ENCODE results near the gene TMEM109.

DNA sequence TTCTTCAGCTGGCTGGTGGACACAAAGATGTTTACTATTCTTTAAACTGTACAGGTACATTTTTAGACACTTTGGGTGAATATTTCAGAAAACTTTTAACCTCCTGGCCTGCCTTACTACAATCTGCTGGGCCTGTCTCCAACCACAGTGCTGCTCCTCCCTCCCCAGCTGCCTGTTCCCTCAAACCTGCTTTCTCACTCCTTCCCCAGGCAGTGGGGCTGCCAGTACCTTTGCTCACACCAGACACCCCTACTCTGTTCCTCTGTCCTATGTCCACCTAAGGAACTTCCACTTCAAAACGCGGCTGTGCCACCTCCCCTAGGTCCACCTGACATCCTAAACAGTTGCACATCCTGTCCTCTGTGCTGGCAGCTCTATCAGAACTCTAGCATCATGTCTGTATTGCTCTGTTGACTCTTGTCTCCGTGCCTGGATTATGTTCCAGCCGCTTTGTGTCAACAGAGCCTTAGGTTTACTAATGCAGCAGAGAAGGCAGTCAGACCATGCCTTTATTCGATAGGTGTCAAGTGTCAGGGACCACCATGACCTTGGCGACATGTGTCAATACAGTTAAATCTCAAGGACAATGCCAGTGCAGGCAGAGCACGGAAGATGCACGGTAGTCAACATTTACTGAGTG is 33.2 kb upstream of the TMEM109 start:
- TF ChIP-seq ARNTL (CRISPR knock-in tag; IDR thresholded peaks at IDR 0.05; ENCODE audit: borderline replicate concordance, low read depth) (no peak), RARB (CRISPR knock-in tag; IDR thresholded peaks at IDR 0.05) (no peak), ZFP30 (CRISPR knock-in tag; IDR thresholded peaks at IDR 0.05) (no peak), ZNF8 (CRISPR knock-in tag; IDR thresholded peaks at IDR 0.05) (no peak), TOX (CRISPR knock-in tag; IDR thresholded peaks at IDR 0.05; ENCODE audit: borderline replicate concordance) (no peak), PPARA (CRISPR knock-in tag; IDR thresholded peaks at IDR 0.05; ENCODE audit: borderline replicate concordance) (no peak), ZFP3 (CRISPR knock-in tag; IDR thresholded peaks at IDR 0.05) (no peak), ZNF565 (CRISPR knock-in tag; conservative IDR thresholded peaks at IDR 0.05; ENCODE audit: low read depth) (no peak), SNAI2 (CRISPR knock-in tag; IDR thresholded peaks at IDR 0.05) (no peak)
- TF ChIP-seq, protein P1, sequence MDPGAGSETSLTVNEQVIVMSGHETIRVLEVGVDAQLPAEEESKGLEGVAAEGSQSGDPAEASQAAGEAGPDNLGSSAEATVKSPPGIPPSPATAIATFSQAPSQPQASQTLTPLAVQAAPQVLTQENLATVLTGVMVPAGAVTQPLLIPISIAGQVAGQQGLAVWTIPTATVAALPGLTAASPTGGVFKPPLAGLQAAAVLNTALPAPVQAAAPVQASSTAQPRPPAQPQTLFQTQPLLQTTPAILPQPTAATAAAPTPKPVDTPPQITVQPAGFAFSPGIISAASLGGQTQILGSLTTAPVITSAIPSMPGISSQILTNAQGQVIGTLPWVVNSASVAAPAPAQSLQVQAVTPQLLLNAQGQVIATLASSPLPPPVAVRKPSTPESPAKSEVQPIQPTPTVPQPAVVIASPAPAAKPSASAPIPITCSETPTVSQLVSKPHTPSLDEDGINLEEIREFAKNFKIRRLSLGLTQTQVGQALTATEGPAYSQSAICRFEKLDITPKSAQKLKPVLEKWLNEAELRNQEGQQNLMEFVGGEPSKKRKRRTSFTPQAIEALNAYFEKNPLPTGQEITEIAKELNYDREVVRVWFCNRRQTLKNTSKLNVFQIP (CRISPR knock-in tag; IDR thresholded peaks at IDR 0.05; ENCODE audit: borderline replicate concordance, low read depth), result no peak
- TF ChIP-seq, protein P2, sequence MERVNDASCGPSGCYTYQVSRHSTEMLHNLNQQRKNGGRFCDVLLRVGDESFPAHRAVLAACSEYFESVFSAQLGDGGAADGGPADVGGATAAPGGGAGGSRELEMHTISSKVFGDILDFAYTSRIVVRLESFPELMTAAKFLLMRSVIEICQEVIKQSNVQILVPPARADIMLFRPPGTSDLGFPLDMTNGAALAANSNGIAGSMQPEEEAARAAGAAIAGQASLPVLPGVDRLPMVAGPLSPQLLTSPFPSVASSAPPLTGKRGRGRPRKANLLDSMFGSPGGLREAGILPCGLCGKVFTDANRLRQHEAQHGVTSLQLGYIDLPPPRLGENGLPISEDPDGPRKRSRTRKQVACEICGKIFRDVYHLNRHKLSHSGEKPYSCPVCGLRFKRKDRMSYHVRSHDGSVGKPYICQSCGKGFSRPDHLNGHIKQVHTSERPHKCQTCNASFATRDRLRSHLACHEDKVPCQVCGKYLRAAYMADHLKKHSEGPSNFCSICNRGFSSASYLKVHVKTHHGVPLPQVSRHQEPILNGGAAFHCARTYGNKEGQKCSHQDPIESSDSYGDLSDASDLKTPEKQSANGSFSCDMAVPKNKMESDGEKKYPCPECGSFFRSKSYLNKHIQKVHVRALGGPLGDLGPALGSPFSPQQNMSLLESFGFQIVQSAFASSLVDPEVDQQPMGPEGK (CRISPR knock-in tag; IDR thresholded peaks at IDR 0.05; ENCODE audit: borderline replicate concordance), result no peak
- TF ChIP-seq, protein P3, sequence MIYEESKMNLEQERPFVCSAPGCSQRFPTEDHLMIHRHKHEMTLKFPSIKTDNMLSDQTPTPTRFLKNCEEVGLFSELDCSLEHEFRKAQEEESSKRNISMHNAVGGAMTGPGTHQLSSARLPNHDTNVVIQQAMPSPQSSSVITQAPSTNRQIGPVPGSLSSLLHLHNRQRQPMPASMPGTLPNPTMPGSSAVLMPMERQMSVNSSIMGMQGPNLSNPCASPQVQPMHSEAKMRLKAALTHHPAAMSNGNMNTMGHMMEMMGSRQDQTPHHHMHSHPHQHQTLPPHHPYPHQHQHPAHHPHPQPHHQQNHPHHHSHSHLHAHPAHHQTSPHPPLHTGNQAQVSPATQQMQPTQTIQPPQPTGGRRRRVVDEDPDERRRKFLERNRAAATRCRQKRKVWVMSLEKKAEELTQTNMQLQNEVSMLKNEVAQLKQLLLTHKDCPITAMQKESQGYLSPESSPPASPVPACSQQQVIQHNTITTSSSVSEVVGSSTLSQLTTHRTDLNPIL (CRISPR knock-in tag; IDR thresholded peaks at IDR 0.05; ENCODE audit: low read depth), result no peak
- TF ChIP-seq, protein P4, sequence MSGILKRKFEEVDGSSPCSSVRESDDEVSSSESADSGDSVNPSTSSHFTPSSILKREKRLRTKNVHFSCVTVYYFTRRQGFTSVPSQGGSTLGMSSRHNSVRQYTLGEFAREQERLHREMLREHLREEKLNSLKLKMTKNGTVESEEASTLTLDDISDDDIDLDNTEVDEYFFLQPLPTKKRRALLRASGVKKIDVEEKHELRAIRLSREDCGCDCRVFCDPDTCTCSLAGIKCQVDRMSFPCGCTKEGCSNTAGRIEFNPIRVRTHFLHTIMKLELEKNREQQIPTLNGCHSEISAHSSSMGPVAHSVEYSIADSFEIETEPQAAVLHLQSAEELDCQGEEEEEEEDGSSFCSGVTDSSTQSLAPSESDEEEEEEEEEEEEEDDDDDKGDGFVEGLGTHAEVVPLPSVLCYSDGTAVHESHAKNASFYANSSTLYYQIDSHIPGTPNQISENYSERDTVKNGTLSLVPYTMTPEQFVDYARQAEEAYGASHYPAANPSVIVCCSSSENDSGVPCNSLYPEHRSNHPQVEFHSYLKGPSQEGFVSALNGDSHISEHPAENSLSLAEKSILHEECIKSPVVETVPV (CRISPR knock-in tag; IDR thresholded peaks at IDR 0.05), result no peak
- TF ChIP-seq, protein P5, sequence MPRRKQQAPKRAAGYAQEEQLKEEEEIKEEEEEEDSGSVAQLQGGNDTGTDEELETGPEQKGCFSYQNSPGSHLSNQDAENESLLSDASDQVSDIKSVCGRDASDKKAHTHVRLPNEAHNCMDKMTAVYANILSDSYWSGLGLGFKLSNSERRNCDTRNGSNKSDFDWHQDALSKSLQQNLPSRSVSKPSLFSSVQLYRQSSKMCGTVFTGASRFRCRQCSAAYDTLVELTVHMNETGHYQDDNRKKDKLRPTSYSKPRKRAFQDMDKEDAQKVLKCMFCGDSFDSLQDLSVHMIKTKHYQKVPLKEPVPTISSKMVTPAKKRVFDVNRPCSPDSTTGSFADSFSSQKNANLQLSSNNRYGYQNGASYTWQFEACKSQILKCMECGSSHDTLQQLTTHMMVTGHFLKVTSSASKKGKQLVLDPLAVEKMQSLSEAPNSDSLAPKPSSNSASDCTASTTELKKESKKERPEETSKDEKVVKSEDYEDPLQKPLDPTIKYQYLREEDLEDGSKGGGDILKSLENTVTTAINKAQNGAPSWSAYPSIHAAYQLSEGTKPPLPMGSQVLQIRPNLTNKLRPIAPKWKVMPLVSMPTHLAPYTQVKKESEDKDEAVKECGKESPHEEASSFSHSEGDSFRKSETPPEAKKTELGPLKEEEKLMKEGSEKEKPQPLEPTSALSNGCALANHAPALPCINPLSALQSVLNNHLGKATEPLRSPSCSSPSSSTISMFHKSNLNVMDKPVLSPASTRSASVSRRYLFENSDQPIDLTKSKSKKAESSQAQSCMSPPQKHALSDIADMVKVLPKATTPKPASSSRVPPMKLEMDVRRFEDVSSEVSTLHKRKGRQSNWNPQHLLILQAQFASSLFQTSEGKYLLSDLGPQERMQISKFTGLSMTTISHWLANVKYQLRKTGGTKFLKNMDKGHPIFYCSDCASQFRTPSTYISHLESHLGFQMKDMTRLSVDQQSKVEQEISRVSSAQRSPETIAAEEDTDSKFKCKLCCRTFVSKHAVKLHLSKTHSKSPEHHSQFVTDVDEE (CRISPR knock-in tag; IDR thresholded peaks at IDR 0.05), result no peak

Data from SK-N-SH treated with all-trans-retinoic acid at 6 μM for 48 hours (cell line).